Measurements from ENCODE around the gene KIF21A.

The KIF21A gene

DNA sequence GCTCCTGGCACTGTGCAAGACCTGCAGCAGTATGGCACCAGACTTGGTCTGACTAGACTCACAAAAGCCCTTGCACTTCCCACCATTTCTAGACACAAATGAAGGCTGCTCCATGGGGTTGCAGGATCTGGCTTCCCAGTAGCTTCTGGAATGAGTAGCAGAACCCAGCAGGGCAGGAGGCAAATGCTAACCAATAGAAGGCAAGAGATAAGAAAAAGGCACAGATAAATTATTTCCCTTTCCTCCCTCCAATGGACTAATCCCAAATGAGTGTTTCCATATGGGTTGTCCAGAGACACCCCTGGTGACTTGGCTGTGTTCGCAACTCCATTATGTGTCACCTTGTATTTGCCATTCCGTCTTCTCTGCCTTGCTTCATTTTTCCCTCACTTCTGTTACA is 49.7 kb downstream of the KIF21A start:
- H3K4me3 Mint-ChIP-seq = no peak overlapping the region
- DNase-seq (no peak), ATAC-seq (replicated peaks) (no peak)
- H3K36me3 Mint-ChIP-seq (ENCODE audit: insufficient read depth) = no peaks in the 10 kb centered on the region
- H3K27me3 Mint-ChIP-seq = no peaks in the 10 kb centered on the region
- H3K27ac Mint-ChIP-seq = no peak overlapping the region
- H3K9me3 Mint-ChIP-seq = no peaks in the 10 kb centered on the region
- peaks cover 12 to 20% of the 10 kb centered on the region in 2 donors for H3K4me1 Mint-ChIP-seq (ENCODE audit: low read depth in 2 of 2)

DNA sequence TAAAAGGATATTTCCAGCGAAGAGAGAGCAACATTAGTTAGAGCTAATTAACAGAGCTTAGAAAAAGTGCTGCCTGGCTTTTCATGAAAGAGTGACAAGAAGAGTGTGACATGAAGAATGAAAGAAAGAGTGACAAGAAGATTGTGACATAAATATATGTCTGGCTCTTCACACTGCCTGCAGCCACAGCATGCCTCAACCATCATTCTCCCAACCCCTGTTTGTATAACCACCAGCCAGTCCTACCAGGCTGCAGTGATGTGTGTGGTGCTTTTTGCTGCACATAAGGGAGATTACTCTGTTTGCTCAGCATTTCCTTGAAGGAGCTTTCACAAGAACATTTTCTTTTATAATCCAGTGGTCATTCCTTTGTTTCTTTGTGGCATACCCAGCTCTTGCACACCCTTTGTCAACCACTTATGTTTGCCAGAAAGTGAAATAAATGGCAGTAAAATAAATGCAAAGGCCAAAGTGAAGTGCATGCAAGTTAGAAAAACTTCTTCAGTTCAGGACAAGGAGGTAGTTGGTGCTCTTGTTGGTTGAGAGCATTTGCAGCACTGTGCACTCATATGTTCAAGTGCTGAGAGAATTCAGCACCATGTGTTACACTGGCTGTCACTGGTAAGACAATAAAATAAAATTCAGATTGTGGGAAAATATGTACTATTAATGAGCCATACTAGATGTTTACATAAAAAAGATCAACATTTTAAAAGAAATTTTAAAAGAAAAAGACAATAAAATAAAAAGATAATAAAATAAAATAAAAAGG is 50.6 kb downstream of the KIF21A start:
- Mint-ChIP-seq H3K36me3 (ENCODE audit: insufficient read depth) (no peaks in the 10 kb centered on the region), H3K27me3 (no peaks in the 10 kb centered on the region), H3K4me3 (no peak overlapping the region), H3K4me1 (ENCODE audit: low read depth in 2 of 2) (peaks cover 12 to 18% of the 10 kb centered on the region in 2 donors), H3K27ac (no peak overlapping the region), H3K9me3 (no peaks in the 10 kb centered on the region)
- DNase-seq (no peak), ATAC-seq (replicated peaks) (no peak)

DNA sequence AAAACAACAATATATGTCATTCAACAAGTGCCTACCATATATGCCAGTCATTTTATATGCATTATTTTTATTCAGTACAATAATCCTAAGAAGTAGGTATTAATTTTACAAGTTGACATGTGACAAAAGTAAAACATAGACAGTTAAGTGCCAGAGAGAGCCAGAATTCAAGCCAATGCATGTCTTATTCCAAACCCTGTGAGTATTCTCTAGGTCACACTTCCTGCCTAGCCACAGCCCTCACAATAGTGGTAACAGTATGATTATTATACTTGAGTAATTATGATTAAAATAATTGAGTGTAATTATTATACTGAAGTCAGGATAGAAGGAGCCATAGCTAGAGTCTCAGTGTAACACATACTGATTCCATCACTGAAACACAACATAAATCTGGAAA is 52.2 kb downstream of the KIF21A start:
- Mint-ChIP-seq H3K36me3 (ENCODE audit: insufficient read depth) (no peaks in the 10 kb centered on the region), H3K4me1 (ENCODE audit: low read depth in 2 of 2) (peaks cover 11 to 21% of the 10 kb centered on the region in 2 donors), H3K4me3 (no peak overlapping the region), H3K27ac (no peak overlapping the region), H3K27me3 (no peaks in the 10 kb centered on the region), H3K9me3 (no peaks in the 10 kb centered on the region)
- no peak for DNase-seq
- ATAC-seq (replicated peaks) = no peak

DNA sequence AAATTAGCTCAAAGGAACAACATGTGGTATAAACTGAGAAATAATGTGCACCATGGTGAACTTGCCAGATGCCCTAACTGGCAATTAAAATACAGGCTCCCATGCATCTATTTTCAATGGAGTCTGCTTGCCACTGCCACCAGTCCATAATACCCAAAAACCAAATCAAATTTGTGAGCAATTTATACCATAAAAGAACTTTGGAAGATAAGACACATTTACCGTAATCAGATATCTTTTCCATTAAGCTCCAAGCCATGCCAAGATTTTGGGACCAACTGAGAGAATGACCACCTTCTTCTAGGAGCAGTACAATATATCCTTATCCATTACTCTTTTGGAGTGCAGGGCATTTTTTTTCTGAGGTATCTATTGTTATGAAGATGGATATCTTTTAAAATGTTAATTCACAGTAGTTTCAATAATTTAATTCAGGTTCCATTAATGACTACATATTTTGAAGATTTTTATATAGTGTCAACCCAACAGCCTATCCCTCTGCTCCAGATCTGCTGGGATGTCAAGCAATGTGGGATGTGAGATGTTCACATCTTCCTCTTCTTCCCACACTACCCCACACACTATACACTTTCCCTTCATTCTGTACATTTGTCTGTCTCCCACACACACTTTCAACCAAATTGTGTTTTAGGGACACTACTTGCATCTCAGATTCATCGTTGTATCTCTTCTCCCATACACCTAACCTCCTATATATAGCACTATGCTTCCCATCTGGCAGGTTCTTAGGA is 53.3 kb downstream of the KIF21A start:
- Mint-ChIP-seq H3K4me1 (ENCODE audit: low read depth in 2 of 2) (peaks cover 8 to 17% of the 10 kb centered on the region in 2 donors), H3K36me3 (ENCODE audit: insufficient read depth) (no peaks in the 10 kb centered on the region), H3K9me3 (no peaks in the 10 kb centered on the region), H3K27me3 (no peaks in the 10 kb centered on the region), H3K4me3 (no peak overlapping the region), H3K27ac (no peak overlapping the region)
- ATAC-seq (replicated peaks) (no peak), DNase-seq (no peak)

DNA sequence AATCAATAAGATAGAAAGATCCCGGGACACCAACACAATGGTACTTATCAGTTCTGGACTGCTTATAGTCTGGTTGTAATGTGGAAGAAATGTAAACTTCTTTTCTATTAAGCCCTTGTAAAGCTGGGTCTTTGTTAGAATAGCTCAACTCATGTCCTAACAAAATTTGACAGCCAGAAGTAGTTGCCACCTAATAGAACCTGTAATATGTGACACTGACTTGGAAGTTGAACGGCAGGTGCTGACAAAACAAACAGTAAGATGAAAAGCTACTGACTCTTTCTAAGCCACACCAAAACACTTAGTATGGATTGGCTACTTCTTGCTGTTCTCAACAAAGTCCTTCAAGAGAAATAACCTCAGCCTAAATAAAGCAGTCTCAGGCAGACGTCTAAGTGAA is 56.6 kb downstream of the KIF21A start:
- no peak overlapping the region for H3K27ac Mint-ChIP-seq
- peaks cover 7 to 10% of the 10 kb centered on the region in 2 donors for H3K4me1 Mint-ChIP-seq (ENCODE audit: low read depth in 2 of 2)
- H3K9me3 Mint-ChIP-seq = no peaks in the 10 kb centered on the region
- ATAC-seq (replicated peaks) = no peak
- no peak for DNase-seq
- no peaks in the 10 kb centered on the region for H3K36me3 Mint-ChIP-seq (ENCODE audit: insufficient read depth)
- no peak overlapping the region for H3K4me3 Mint-ChIP-seq
- H3K27me3 Mint-ChIP-seq = no peaks in the 10 kb centered on the region

DNA sequence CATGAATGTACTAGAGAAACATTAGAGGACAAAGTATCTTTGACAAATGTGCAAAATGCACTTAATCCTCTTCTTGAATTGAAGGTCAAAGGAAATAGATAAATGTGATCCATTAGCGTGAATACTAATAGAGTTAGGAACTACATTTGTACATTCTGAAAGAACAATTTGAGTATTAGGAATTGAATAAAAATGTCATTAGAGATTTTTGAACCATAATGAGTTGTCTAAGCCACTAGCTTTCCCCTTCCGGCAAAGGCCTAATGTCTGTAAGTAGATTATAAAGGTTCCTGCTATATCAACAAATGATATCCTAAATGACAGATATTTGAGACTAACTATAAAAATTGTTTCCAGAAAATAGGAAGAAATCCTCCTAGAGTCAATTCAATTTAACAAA is 59.8 kb downstream of the KIF21A start:
- Mint-ChIP-seq H3K27me3 (no peaks in the 10 kb centered on the region), H3K4me1 (ENCODE audit: low read depth in 2 of 2) (peaks cover 2 to 22% of the 10 kb centered on the region in 2 donors), H3K27ac (no peak overlapping the region), H3K4me3 (no peak overlapping the region), H3K36me3 (ENCODE audit: insufficient read depth) (no peaks in the 10 kb centered on the region), H3K9me3 (no peaks in the 10 kb centered on the region)
- DNase-seq = no peak
- no peak for ATAC-seq (replicated peaks)

DNA sequence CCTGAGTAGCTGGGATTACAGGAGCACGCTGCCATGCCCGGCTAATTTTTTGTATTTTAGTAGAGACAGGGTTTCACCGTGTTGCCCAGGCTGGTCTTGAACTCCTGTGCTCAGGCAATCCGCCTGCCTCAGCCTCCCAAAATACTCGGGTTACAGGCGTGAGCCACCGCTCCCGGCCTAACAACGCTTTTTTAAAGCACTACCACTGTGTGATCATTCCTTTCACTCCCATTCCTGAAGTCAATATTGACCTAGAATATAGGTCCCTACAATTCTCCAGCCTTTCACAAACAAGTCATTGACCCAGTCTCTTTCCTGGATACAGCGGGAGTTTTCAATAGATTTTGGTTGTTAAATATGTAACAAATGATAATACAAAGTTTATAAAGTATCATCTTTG is 62.8 kb downstream of the KIF21A start:
- peaks cover 9 to 31% of the 10 kb centered on the region in 2 donors for H3K4me1 Mint-ChIP-seq (ENCODE audit: low read depth in 2 of 2)
- no peaks in the 10 kb centered on the region for H3K36me3 Mint-ChIP-seq (ENCODE audit: insufficient read depth)

DNA sequence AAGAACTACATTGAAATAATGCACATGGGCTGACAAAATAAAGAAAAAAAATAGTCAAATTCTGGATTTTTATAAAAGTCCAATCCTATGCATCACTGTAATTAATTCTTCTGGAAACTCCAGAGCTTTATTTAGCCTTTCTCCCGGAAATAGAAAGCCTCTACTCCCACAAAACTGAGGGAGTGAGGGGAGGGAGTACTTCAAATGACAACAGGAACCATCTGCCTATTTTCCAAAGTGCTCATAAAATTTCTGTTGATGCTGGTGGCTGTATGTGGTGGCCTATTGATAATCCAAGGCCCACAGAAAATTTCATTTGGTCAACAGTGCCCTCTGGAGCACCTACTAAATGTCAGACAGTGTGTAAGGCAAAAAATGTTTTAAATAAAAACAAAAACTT is 64.6 kb downstream of the KIF21A start:
- ATAC-seq (replicated peaks) = no peak
- no peak overlapping the region for H3K27ac Mint-ChIP-seq
- H3K36me3 Mint-ChIP-seq (ENCODE audit: insufficient read depth) = no peaks in the 10 kb centered on the region

More for the DNA sequence above, 62.8 kb downstream of the KIF21A start:
- ATAC-seq (replicated peaks) (no peak), DNase-seq (no peak)
- Mint-ChIP-seq H3K27me3 (no peaks in the 10 kb centered on the region), H3K4me3 (peak overlapping the region; percentile 13 to 63), H3K27ac (peak overlapping the region; percentile 77 to 92), H3K9me3 (no peaks in the 10 kb centered on the region)

DNA sequence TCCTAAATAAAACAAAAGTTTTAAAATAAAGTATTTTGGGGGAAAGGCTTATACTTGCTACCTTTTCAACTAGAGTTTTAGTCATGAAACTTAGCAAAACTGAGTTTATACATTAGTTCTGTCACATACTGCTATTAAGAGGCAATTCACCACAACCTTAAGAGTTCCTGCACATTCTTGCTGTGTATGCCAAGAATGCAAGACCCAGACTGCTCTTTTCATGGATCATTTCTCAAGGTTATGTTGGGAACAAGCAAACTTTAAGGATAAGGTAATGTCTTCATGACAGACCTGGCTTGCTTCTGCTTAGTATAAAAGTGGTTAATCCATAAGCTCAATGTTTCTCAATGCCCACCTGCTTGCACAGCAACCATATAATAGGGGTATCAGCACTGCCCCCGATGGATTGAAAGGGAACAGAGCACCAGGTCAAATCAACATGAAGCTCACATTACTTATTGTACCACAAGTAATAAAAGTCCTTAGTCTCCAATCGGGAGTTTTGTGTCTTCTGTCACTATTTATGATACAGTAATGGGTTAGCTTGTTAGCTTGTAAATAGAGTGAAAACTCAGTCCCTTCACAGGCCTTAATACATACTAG is 67.6 kb downstream of the KIF21A start:
- peak overlapping the region in 1 of 2 donors; percentile 89 for H3K27ac Mint-ChIP-seq
- no peak overlapping the region for H3K4me3 Mint-ChIP-seq
- no peaks in the 10 kb centered on the region for H3K36me3 Mint-ChIP-seq (ENCODE audit: insufficient read depth)
- peak; percentile 21 for ATAC-seq (replicated peaks)
- DNase-seq = no peak
- peaks cover 0 to 3% of the 10 kb centered on the region in 2 donors for H3K9me3 Mint-ChIP-seq
- no peaks in the 10 kb centered on the region for H3K27me3 Mint-ChIP-seq
- H3K4me1 Mint-ChIP-seq (ENCODE audit: low read depth in 2 of 2) = peaks cover 21 to 53% of the 10 kb centered on the region in 2 donors

More for the DNA sequence above, 64.6 kb downstream of the KIF21A start:
- Mint-ChIP-seq H3K27me3 (no peaks in the 10 kb centered on the region), H3K9me3 (no peaks in the 10 kb centered on the region), H3K4me1 (ENCODE audit: low read depth in 2 of 2) (peaks cover 9 to 35% of the 10 kb centered on the region in 2 donors), H3K4me3 (no peak overlapping the region)
- DNase-seq = no peak

DNA sequence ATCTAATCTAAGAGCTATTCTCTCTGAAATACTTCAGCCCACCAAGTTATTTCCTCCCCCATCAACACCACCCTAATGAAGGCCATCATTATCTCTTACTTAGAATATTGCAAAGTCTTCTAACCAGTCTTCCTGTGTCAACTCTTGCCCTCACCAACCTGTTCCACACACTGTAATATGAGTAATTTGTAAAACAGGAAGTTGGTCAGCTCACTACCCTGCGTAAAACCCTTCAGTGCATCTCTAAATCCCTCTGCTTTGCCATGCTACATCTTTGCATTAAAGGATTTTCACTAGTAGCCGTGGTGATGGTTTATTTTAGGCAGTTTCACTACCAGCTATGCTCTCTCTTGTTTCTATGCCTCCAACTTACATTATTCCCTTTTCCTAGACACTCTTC is 70.0 kb downstream of the KIF21A start:
- peaks cover 0 to 3% of the 10 kb centered on the region in 2 donors for H3K9me3 Mint-ChIP-seq
- DNase-seq = peak; percentile 8 to 25 (median 11)
- H3K36me3 Mint-ChIP-seq (ENCODE audit: insufficient read depth) = no peaks in the 10 kb centered on the region
- H3K27me3 Mint-ChIP-seq = no peaks in the 10 kb centered on the region
- peak; percentile 98 for ATAC-seq (replicated peaks)
- H3K27ac Mint-ChIP-seq = peak overlapping the region; percentile 80 to 89
- peaks cover 21 to 51% of the 10 kb centered on the region in 2 donors for H3K4me1 Mint-ChIP-seq (ENCODE audit: low read depth in 2 of 2)
- H3K4me3 Mint-ChIP-seq = peak overlapping the region; percentile 11 to 61

DNA sequence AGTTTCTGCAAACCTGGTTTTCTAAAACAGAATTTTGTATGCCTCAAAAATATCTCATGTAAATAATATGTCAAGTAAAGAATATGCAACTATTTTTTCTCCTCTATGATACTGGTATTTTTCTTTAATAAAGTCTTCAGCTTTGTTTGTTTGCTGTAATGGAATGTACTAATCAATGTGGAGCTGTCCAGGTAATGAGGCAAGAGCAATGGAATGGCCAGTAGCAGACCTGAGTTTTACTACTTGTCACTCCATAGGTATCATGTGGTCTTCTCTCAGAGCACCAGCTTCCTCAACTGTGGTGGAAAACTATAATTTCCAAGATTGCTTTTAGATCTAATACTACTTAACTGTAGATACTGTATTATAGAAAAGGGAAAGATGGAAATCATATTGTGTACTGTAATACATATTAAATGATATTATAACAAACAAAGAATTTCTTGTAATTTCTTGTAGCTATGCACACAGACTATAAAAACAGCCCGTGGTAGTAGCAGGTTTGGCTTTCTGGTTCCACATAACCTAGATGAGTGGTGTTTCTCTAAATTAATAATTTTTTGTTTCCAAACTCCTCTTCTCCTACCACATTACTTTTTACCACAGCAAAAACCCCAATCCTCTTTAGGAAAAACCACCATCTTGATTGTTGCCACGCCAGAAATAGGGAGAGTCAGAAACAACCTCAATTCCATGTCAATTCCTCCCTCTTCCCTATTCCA is 70.6 kb downstream of the KIF21A start:
- Mint-ChIP-seq H3K4me3 (peak overlapping the region; percentile 11 to 61), H3K36me3 (ENCODE audit: insufficient read depth) (no peaks in the 10 kb centered on the region), H3K9me3 (peaks cover 0 to 3% of the 10 kb centered on the region in 2 donors), H3K27ac (peak overlapping the region; percentile 80 to 89), H3K27me3 (no peaks in the 10 kb centered on the region), H3K4me1 (ENCODE audit: low read depth in 2 of 2) (peaks cover 21 to 49% of the 10 kb centered on the region in 2 donors)
- DNase-seq (no peak), ATAC-seq (replicated peaks) (no peak)

DNA sequence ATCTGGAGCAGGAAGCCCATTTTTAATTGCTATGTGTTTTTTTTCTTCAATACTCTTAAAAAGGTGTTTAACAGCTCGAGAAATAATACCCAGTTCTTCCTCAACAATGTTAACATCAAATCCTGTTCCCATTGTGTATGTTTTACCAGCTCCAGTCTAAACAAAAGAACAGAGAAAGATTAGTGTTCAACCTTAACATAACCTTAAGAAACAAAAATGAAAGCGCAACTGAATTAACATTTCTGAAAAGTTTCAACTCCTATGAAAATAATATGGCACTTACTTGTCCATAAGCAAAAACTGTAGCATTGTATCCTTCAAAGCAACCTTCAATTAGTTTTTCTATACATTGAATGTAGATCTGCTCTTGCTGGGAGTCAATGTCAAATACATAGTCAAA is 73.2 kb downstream of the KIF21A start:
- DNase-seq = no peak
- Mint-ChIP-seq H3K4me1 (ENCODE audit: low read depth in 2 of 2) (peaks cover 14 to 33% of the 10 kb centered on the region in 2 donors), H3K4me3 (peak overlapping the region in 1 of 2 donors; percentile 58)

DNA sequence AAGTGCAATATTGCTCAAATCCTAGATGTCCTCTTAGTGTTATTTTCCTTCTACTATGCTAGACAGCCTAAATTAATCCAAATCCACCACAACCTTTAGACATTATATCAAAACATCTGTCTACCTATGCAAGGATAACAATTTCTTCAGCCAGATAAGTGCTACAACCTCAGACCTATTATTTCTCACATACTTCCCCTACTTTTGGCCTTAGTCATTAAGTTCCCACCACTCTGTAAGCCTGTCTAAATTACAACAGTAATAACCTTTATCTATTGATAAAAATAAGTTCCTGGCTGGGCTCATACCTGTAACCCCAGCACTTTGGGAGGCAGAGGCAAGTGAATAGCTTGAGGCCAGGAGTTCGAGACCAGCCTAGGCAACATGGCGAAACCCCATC is 74.0 kb downstream of the KIF21A start:
- Mint-ChIP-seq H3K9me3 (peaks cover 0 to 3% of the 10 kb centered on the region in 2 donors), H3K27me3 (no peaks in the 10 kb centered on the region), H3K4me1 (ENCODE audit: low read depth in 2 of 2) (peaks cover 14 to 31% of the 10 kb centered on the region in 2 donors), H3K4me3 (no peak overlapping the region), H3K27ac (peak overlapping the region in 1 of 2 donors; percentile 17), H3K36me3 (ENCODE audit: insufficient read depth) (peaks cover 5% of the 10 kb centered on the region)
- ATAC-seq (replicated peaks) (no peak), DNase-seq (no peak)

More for the DNA sequence above, 73.2 kb downstream of the KIF21A start:
- peaks cover 5% of the 10 kb centered on the region for H3K36me3 Mint-ChIP-seq (ENCODE audit: insufficient read depth)
- H3K27ac Mint-ChIP-seq = peak overlapping the region; percentile 17 to 35
- no peak for ATAC-seq (replicated peaks)
- peaks cover 0 to 3% of the 10 kb centered on the region in 2 donors for H3K9me3 Mint-ChIP-seq
- no peaks in the 10 kb centered on the region for H3K27me3 Mint-ChIP-seq

Data from effector memory CD8-positive, alpha-beta T cell (primary cell).